GM19438 (cell line): ENCODE data around the gene TMEM198.

ENCODE experiments used
- ATAC-seq: cut with Tn5 transposase; IDR thresholded peaks from one replicate; pipeline ENCODE4 v1.9.1; 2021; ENCODE audit warnings: low read depth; ENCODE audit not compliant: unreplicated experiment

TMEM198 gene

GRCh38 chr2:219575566-219576504, 32.0 kb downstream of the TMEM198 start:
- no peak for ATAC-seq

DNA sequence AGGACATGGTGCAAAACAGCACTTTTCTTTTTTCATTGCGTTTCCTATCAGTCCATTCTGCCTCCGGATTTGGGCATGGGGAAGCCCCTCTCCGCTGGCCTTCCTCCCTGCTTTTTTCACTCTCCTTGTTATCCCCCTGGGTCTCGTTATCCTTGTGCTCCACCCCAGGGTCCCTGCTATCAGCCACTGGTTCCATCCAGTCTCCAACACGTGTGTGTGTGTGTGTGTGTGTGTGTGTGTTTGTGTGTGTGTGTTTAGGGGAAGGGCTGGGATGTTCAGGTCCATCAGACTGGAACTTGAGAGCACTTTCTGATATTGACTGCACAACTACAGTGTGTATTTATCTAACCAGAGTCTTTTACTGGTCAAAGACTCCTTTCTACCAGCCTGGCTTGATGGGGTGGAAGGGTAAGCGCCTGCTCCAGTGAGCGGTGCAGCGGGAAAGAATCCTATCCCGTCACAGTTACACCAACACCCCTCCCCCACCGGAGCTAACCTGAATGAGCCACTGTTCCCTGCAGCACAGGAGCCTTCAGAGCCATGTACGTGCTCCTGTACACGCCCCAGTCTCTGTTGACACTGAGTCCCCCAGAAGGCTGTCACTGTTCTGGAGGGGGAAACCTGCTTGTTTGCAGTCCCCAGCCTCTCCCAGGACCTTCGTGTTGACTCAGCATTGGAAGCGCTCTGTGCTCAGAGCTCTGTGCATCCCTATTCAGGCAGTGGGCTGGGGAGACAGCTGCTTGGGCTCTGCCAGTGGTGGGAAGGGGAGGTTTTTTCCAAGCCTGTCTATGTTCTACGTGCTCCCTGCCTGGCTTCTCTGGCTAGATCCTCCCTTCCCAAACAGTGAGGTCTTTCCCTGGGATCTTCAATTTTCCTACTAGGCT, 32.9 kb downstream of the TMEM198 start:
- no peak for ATAC-seq

DNA sequence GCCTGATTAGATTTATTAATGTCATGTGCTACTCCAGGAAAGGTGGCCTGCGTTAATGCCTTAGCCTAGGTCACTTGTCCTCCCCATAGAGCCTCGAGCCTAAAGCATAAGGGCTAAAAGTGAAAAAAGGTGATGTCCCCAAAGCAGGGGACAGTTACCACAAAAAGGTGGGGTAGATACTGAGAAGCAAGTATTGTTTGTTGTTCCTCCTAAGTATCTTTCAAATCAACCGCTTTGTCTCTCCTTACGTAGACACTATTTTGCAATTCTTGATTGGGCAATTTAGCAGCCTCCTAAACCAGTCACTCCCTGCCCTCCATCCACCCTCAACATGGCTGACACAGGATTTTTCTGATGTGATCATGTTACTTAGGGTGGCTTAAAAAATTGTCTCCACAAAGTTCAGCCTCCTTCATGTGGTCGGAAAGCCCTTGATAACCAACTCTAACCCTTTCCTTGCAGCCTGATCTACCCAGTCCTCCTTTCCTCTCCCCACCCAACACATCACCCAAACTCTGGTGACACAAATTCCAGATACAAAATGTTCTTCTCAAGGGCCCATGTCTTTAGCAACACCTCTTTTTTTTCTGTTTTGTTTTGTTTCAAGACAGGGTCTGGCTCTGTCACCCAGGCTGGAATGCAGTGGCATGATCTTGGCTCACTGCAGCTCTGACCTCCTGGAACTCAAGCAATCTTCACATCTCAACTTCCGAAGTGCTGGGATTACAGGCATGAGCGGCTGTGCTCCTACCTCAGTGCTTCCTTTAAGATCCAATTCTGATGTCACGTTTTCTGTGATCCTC, 35.2 kb downstream of the TMEM198 start:
- ATAC-seq = no peak

- ATAC-seq = no peak
Measured at GRCh38 chr2:219581346-219581745, 37.5 kb downstream of the TMEM198 start.

DNA sequence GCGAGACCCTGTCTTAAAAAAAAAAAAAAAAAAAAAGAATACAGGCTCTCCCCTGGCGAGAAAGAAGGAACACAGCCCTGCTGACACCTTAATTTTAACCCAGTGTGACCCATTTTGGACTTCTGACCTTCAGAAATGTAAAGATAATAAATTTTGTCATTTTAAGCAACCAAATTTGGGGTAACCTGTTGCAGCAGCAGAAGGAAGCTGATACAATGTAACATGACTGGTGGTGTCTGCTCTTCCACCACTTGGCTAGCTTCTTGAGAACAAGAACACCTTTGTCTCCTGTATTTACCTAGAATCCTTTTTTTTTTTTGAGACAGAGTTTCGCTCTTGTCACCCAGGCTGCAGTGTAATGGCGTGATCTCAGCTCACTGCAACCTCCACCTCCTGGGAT, 47.3 kb downstream of the TMEM198 start:
- ATAC-seq = no peak

DNA sequence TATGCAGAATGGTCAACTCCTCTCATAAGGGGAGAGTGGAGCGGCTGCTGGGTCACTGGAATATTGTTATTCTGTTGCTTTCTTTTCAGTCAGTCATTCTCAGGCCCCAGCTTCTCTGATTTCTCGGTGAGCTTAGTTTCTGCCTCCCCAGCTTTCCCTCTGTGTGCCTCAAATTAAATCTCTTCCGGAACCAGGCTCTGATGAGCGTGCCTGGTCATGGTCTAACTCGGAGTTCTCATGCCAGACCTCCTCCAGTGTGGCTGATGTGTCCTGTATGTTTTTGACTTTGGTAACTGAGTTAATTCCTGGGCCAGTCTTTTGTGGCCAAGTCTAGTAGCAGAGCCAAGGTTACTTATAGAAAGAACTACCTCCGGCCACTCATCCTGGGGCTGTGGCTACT, 48.9 kb downstream of the TMEM198 start:
- no peak for ATAC-seq

DNA sequence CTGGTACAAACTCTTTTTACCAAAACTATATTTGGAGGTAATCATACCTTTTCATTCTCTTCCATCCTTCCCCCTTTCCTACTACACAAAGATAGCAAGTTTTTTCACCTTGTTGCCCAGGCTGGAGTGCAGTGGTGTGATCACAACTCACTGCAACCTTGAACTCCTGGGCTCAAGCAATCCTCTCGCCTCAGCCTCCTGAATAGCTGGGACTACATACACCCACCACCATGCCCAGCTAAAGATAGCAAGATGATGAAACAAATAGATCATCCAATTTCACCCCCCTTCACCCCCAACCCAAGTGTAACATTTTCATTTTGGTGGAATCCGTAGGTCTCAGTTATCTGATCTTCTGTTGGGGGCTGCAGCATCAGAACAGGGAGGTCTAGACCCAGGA, 49.3 kb downstream of the TMEM198 start:
- no peak for ATAC-seq

DNA sequence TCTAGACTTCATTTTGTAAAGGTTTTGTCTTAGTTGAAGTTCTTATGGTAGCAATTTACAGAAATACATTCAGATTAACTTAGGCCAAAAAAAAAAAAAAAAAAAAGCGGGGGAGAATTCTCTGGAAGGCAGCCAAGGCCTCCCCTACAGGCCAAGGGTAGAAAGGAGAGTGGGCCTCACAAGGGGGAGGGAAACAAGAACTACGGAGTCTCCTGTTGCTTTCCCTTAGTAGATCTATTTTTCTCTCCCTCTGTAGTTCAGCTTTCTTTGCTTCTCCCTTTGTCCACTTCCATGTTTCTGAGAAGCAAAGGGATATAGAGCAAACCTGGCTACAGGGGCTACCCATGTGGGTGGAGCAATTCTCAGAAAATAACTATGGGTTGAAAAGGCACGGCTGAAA, 51.4 kb downstream of the TMEM198 start:
- no peak for ATAC-seq

- peak; percentile 8 for ATAC-seq
Measured at GRCh38 chr2:219596954-219597551, 53.2 kb downstream of the TMEM198 start.

GRCh38 chr2:219597552-219598307, 53.9 kb downstream of the TMEM198 start, which contains the start of gene STK11IP:
STK11IP (plus strand) TSS chr2:219597857; CDS start chr2:219598120, 263 bp downstream.
- peak; percentile 90 for ATAC-seq

- no peak for ATAC-seq
Measured at GRCh38 chr2:219598308-219599078, 54.7 kb downstream of the TMEM198 start.
